SU-DHL-6 (cell line): ENCODE measurements around the gene SPSB1.

Experiments used
- H2AFZ ChIP-seq: fragments of 200-600 bp; sonication (generic); 2 replicates; pipeline ENCODE4 v1.6.1; 2014; ENCODE audit warnings: low read depth, mild to moderate bottlenecking, moderate library complexity, mixed read lengths, antibody characterized with exemption, low read length; ENCODE audit not compliant: severe bottlenecking
- H3F3A ChIP-seq: fragments of 200-600 bp; shearing (Covaris generic); 2 replicates; pipeline ENCODE4 v1.6.0; 2016; ENCODE audit warnings: antibody characterized with exemption, mild to moderate bottlenecking; ENCODE audit not compliant: insufficient read depth
- H3K27ac ChIP-seq: fragments of 200-600 bp; sonication (generic); 2 replicates; pipeline ENCODE4 v1.5.1; 2016; ENCODE audit warnings: low read depth, mild to moderate bottlenecking, low read length, moderate library complexity, mixed read lengths
- H3K27me3 ChIP-seq: fragments of 200-600 bp; sonication (generic), shearing (Covaris generic); 2 replicates; pipeline ENCODE4 v1.6.0; 2014; ENCODE audit warnings: mild to moderate bottlenecking, low read length
- H3K36me3 ChIP-seq: fragments of 200-600 bp; sonication (generic); 2 replicates; pipeline ENCODE4 v1.6.1; 2014; ENCODE audit warnings: mild to moderate bottlenecking, low read length, mixed read lengths
- H3K4me2 ChIP-seq: fragments of 300-600, 200-600 bp; shearing (Covaris generic), sonication (generic); 2 replicates; pipeline ENCODE4 v1.6.0; 2014; ENCODE audit warnings: low read length, low read depth, mild to moderate bottlenecking; ENCODE audit not compliant: poor library complexity, severe bottlenecking
- H3K4me3 ChIP-seq: fragments of 200-600 bp; sonication (generic); 2 replicates; pipeline ENCODE4 v1.5.1; 2014; ENCODE audit warnings: antibody characterized with exemption, low read length, mild to moderate bottlenecking, mixed read lengths; ENCODE audit not compliant: insufficient read depth, poor library complexity, severe bottlenecking
- H3K79me2 ChIP-seq: fragments of 200-600 bp; sonication (generic); 2 replicates; pipeline ENCODE4 v1.6.1; 2014; ENCODE audit warnings: mild to moderate bottlenecking, low read length, moderate library complexity; ENCODE audit not compliant: insufficient read depth
- H3K9ac ChIP-seq: fragments of 200-600 bp; sonication (generic); 2 replicates; pipeline ENCODE4 v1.7.0; 2014; ENCODE audit warnings: mild to moderate bottlenecking, low read length
- H3K9me2 ChIP-seq: fragments of 200-600 bp; sonication (generic); replicated peaks from 2 replicates; pipeline ENCODE4 v1.6.1; 2014; ENCODE audit warnings: low read length; ENCODE audit not compliant: insufficient read depth
- H3K9me3 ChIP-seq: fragments of 200-600 bp; sonication (generic); 2 replicates; pipeline ENCODE4 v1.6.1; 2014; ENCODE audit warnings: low read length, mixed read lengths; ENCODE audit not compliant: insufficient read depth
- H4K20me1 ChIP-seq: fragments of 200-600 bp; sonication (generic); 2 replicates; pipeline ENCODE4 v1.6.1; 2014; ENCODE audit warnings: low read depth, mild to moderate bottlenecking, antibody characterized with exemption, low read length, moderate library complexity, mixed read lengths
- CTCF ChIP-seq: fragments of 200-600 bp; sonication (generic); IDR thresholded peaks from one replicate; pipeline ENCODE4 v1.5.1; 2017; ENCODE audit warnings: antibody characterized with exemption, mild to moderate bottlenecking, low read length, moderate library complexity; ENCODE audit not compliant: insufficient read depth, poor library complexity, severe bottlenecking
- EZH2phosphoT487 ChIP-seq: fragments of 200-600 bp; sonication (generic), shearing (Covaris generic); conservative IDR thresholded peaks from 2 replicates; pipeline ENCODE4 v1.6.1; 2018; ENCODE audit warnings: mild to moderate bottlenecking, antibody characterized with exemption, low read length, moderate library complexity, mixed read lengths

SPSB1 gene

GRCh38 chr1:9269078-9269501, 23.6 kb upstream of the SPSB1 start:
- TF ChIP-seq CTCF (no peak), EZH2phosphoT487 (no peak)

GRCh38 chr1:9269721-9270120, 23.0 kb upstream of the SPSB1 start:
- Histone ChIP-seq H3K4me3 (no peak overlapping the region), H3F3A (no peaks in the 10 kb centered on the region), H4K20me1 (no peaks in the 10 kb centered on the region), H3K79me2 (no peaks in the 10 kb centered on the region), H3K27ac (no peak overlapping the region), H3K27me3 (no peaks in the 10 kb centered on the region), H2AFZ (no peak overlapping the region), H3K9me2 (no peaks in the 10 kb centered on the region), H3K36me3 (no peaks in the 10 kb centered on the region), H3K9me3 (no peaks in the 10 kb centered on the region), H3K9ac (no peak overlapping the region), H3K4me2 (no peak overlapping the region)
- TF ChIP-seq CTCF (no peak), EZH2phosphoT487 (no peak)

More at GRCh38 chr1:9269078-9269501, 23.6 kb upstream of the SPSB1 start:
- Histone ChIP-seq H2AFZ (no peak overlapping the region), H3K27me3 (no peaks in the 10 kb centered on the region), H3K9me2 (no peaks in the 10 kb centered on the region), H3K27ac (no peak overlapping the region), H3K79me2 (no peaks in the 10 kb centered on the region), H3K4me2 (no peak overlapping the region), H3F3A (no peaks in the 10 kb centered on the region), H3K36me3 (no peaks in the 10 kb centered on the region), H4K20me1 (no peaks in the 10 kb centered on the region), H3K9ac (no peak overlapping the region), H3K9me3 (no peaks in the 10 kb centered on the region), H3K4me3 (no peak overlapping the region)

GRCh38 chr1:9270290-9270883, 22.3 kb upstream of the SPSB1 start:
- Histone ChIP-seq H3K4me3 (no peak overlapping the region), H3F3A (no peaks in the 10 kb centered on the region), H4K20me1 (no peaks in the 10 kb centered on the region), H3K36me3 (no peaks in the 10 kb centered on the region), H3K27me3 (no peaks in the 10 kb centered on the region), H3K27ac (no peak overlapping the region), H3K4me2 (no peak overlapping the region), H3K9ac (no peak overlapping the region), H3K9me3 (no peaks in the 10 kb centered on the region), H3K9me2 (no peaks in the 10 kb centered on the region), H2AFZ (no peak overlapping the region), H3K79me2 (no peaks in the 10 kb centered on the region)
- TF ChIP-seq CTCF (no peak), EZH2phosphoT487 (no peak)
